Keratinocyte (primary cell): ENCODE measurements around the gene BNC2. TPM values are rescaled to one million over a fixed set of nuclear protein-coding genes. Genes with fewer than 3 reads are reported as not detected.

ENCODE experiments used
- DNase-seq: peaks from one replicate; pipeline ENCODE4 v3.0.0-alpha.2; 2011; ENCODE audit warnings: low read depth, missing footprints, low spot score
- FAIRE-seq: peaks from 2 replicates; lab custom pipeline; 2011; peaks lifted over from hg19 to GRCh38; lab: Jason Lieb, UNC
- H2AFZ ChIP-seq: 2 replicates; pipeline ENCODE4 v1.6.0; 2012; ENCODE audit warnings: low read length, control low read depth, inconsistent platforms; ENCODE audit not compliant: control insufficient read depth
- H3K27ac ChIP-seq: 2 replicates; pipeline ENCODE4 v1.5.1; 2011; ENCODE audit warnings: low read length; ENCODE audit not compliant: control insufficient read depth, insufficient read depth
- H3K27me3 ChIP-seq: 3 replicates; pipeline ENCODE4 v1.6.0; 2011; ENCODE audit warnings: low read length; ENCODE audit not compliant: control insufficient read depth, insufficient read depth; ENCODE audit errors: extremely low read depth
- H3K36me3 ChIP-seq, 2 experiments: 2 replicates in 1 of 2; 3 replicates in 1 of 2; pipeline ENCODE4 v1.5.1; 2011; ENCODE audit warnings: low read length in 2 of 2, mild to moderate bottlenecking in 1 of 2; ENCODE audit not compliant: control insufficient read depth in 2 of 2, insufficient read depth in 2 of 2; ENCODE audit errors: extremely low read depth in 1 of 2
- H3K4me1 ChIP-seq: 3 replicates; pipeline ENCODE4 v1.5.1; 2011; ENCODE audit warnings: low read length; ENCODE audit not compliant: control insufficient read depth, insufficient read depth; ENCODE audit errors: extremely low read depth
- H3K4me2 ChIP-seq: 3 replicates; pipeline ENCODE4 v1.6.0; 2011; ENCODE audit warnings: low read depth, low read length; ENCODE audit not compliant: control insufficient read depth, insufficient read depth; ENCODE audit errors: extremely low read depth
- H3K4me3 ChIP-seq, 3 experiments: fragments of 200-600 bp in 1 of 3; sonication (generic) in 1 of 3; 2 replicates in 2 of 3; 3 replicates in 1 of 3; pipeline ENCODE4 v1.5.1; 2011 to 2016; ENCODE audit warnings: low read length in 3 of 3, mild to moderate bottlenecking in 3 of 3, control low read depth in 2 of 3, inconsistent platforms in 1 of 3, low read depth in 1 of 3, mixed read lengths in 1 of 3, mixed run types in 1 of 3, moderate library complexity in 1 of 3; ENCODE audit not compliant: control insufficient read depth in 2 of 3, insufficient read depth in 2 of 3; ENCODE audit errors: extremely low read depth in 1 of 3
- H3K79me2 ChIP-seq: 2 replicates; pipeline ENCODE4 v1.6.0; 2012; ENCODE audit warnings: low read length; ENCODE audit not compliant: control insufficient read depth, insufficient read depth
- H3K9ac ChIP-seq: 3 replicates; pipeline ENCODE4 v1.6.0; 2011; ENCODE audit warnings: low read length; ENCODE audit not compliant: control insufficient read depth, insufficient read depth; ENCODE audit errors: extremely low read depth
- H3K9me1 ChIP-seq: 3 replicates; pipeline ENCODE4 v1.6.0; 2011; ENCODE audit warnings: low read length; ENCODE audit not compliant: control insufficient read depth, insufficient read depth; ENCODE audit errors: extremely low read depth
- H3K9me3 ChIP-seq: 2 replicates; pipeline ENCODE4 v1.5.1; 2012; ENCODE audit warnings: low read depth, low read length; ENCODE audit not compliant: control insufficient read depth
- H4K20me1 ChIP-seq: 3 replicates; pipeline ENCODE4 v1.6.0; 2011; ENCODE audit warnings: low read length; ENCODE audit not compliant: control insufficient read depth, insufficient read depth; ENCODE audit errors: extremely low read depth
- EZH2 ChIP-seq: IDR thresholded peaks from one replicate; pipeline ENCODE4 v1.6.1; 2012; ENCODE audit warnings: inconsistent platforms, mild to moderate bottlenecking, low read length, moderate library complexity
- dilution Hi-C: fragments of 300-500 bp; cut with MboI; formaldehyde crosslinking; loops from one replicate; pipeline ENCODE4 v1.7.0; 2020; ENCODE audit warnings: low sequenced_read_pairs; ENCODE audit not compliant: extremely low pct_ligation_motif_present
- polyA plus RNA-seq, 5 experiments: library from polyadenylated mRNA; depleted of rRNA in 3 of 5; stranded (reverse) in 3 of 5; stranded (forward) in 1 of 5; unstranded in 1 of 5; fragments of >200 nt; gene quantifications; 1 replicate in 1 of 5; 2 replicates in 3 of 5; 3 replicates in 1 of 5; pipeline versions ENCODE4 v1.2.1 to v1.2.3, GENCODE V29; 2011 to 2012; ENCODE audit warnings: missing spikeins in 2 of 5, low read depth in 1 of 5, low replicate concordance in 1 of 5
- TF ChIP-seq, protein P1 (sequence below), 3 experiments: IDR thresholded peaks in 1 of 3; conservative IDR thresholded peaks in 1 of 3; optimal IDR thresholded peaks in 1 of 3; 2 replicates in 2 of 3; 3 replicates in 1 of 3; pipeline versions ENCODE3 to v1.5.1; 2011; ENCODE audit warnings: low read length in 3 of 3, mild to moderate bottlenecking in 3 of 3, moderate library complexity in 2 of 3, control low read depth in 1 of 3, inconsistent platforms in 1 of 3; ENCODE audit not compliant: insufficient read depth in 2 of 3; ENCODE audit errors: extremely low read depth in 1 of 3

BNC2 gene
- polyA plus RNA-seq, 1 donor (not counting 4 experiments of a cell fraction or from before 2014, with no cell fraction given), result 1.1 TPM

DNA sequence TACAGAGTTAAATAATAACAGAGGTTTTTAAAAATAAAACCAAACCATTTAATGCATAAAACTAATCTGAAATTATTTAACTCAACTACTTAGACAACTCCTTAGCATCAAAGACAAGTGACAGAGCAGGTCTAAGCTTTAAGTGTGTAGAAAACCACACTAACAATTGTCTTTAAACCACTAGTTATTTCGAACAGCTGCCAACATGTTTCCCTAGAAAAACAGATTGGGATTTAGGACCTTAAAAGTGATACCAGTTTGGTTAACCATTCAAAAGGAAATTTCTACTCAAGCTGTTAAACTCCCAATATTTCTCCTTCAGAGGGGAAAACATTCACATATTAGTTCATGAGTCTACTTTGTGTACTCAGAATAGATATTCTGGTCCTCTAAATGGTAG lies 208.7 kb downstream of the BNC2 start:
- TF ChIP-seq, protein P1, sequence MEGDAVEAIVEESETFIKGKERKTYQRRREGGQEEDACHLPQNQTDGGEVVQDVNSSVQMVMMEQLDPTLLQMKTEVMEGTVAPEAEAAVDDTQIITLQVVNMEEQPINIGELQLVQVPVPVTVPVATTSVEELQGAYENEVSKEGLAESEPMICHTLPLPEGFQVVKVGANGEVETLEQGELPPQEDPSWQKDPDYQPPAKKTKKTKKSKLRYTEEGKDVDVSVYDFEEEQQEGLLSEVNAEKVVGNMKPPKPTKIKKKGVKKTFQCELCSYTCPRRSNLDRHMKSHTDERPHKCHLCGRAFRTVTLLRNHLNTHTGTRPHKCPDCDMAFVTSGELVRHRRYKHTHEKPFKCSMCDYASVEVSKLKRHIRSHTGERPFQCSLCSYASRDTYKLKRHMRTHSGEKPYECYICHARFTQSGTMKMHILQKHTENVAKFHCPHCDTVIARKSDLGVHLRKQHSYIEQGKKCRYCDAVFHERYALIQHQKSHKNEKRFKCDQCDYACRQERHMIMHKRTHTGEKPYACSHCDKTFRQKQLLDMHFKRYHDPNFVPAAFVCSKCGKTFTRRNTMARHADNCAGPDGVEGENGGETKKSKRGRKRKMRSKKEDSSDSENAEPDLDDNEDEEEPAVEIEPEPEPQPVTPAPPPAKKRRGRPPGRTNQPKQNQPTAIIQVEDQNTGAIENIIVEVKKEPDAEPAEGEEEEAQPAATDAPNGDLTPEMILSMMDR (optimal IDR thresholded peaks at IDR 0.05 in 1 of 3, IDR thresholded peaks at IDR 0.05 in 1 of 3, conservative IDR thresholded peaks at IDR 0.05 in 1 of 3; ENCODE audit: extremely low read depth in 1 of 3, insufficient read depth in 2 of 3, low read length in 3 of 3), result no peak
- no peak for TF ChIP-seq EZH2
- Histone ChIP-seq H2AFZ (no peak overlapping the region), H3K9ac (no peak overlapping the region), H3K36me3 (no peaks in the 10 kb centered on the region), H4K20me1 (no peaks in the 10 kb centered on the region), H3K4me3 (no peak overlapping the region), H3K27ac (no peak overlapping the region), H3K79me2 (no peaks in the 10 kb centered on the region), H3K27me3 (no peaks in the 10 kb centered on the region), H3K4me2 (no peak overlapping the region), H3K9me3 (no peaks in the 10 kb centered on the region), H3K9me1 (no peaks in the 10 kb centered on the region), H3K4me1 (no peaks in the 10 kb centered on the region)
- dilution Hi-C loops, result no loop called here
- FAIRE-seq (no peak), DNase-seq (no peak)

- Histone ChIP-seq H3K9ac (no peak overlapping the region), H3K27me3 (no peaks in the 10 kb centered on the region), H3K9me1 (no peaks in the 10 kb centered on the region), H3K9me3 (no peaks in the 10 kb centered on the region), H3K4me2 (no peak overlapping the region), H3K36me3 (no peaks in the 10 kb centered on the region), H2AFZ (no peak overlapping the region), H3K4me3 (no peak overlapping the region), H4K20me1 (no peaks in the 10 kb centered on the region), H3K27ac (no peak overlapping the region), H3K4me1 (no peaks in the 10 kb centered on the region), H3K79me2 (no peaks in the 10 kb centered on the region)
- dilution Hi-C loops, result no loop called here
- no peak for FAIRE-seq
- TF ChIP-seq, protein P1 (optimal IDR thresholded peaks at IDR 0.05 in 1 of 3, IDR thresholded peaks at IDR 0.05 in 1 of 3, conservative IDR thresholded peaks at IDR 0.05 in 1 of 3; ENCODE audit: extremely low read depth in 1 of 3, insufficient read depth in 2 of 3, low read length in 3 of 3), result no peak
- no peak for TF ChIP-seq EZH2
- no peak for DNase-seq
Observed at GRCh38 chr9:16659096-16659495, 211.4 kb downstream of the BNC2 start.
